ENCODE measurements around the gene LRRC55.

Gene LRRC55

DNA sequence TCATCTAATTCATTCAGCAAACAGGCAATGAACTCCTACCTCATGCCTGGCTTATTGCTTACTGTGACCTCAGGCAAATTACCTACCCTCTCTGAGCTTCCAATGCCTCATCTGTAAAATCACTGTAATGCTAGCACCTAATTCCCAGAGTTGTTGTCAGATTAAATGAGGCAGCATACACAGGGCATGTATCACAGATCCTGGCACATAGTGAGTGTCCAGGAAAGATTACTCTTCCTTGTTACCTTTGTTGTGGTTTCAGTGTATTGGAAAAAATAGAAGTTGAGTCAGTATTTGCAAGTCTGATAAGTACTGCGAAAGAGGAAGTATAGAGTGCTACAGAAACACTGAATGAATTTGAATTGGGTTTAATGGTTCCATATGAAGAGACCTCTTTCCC lies 26.4 kb upstream of the LRRC55 start:
- no peaks in the 10 kb centered on the region for H4K20me1 ChIP-seq (ENCODE audit: insufficient read depth, low read length)
- no peaks in the 10 kb centered on the region for H3K36me3 ChIP-seq (replicated peaks; ENCODE audit: insufficient read depth, low read length)
- TF ChIP-seq EZH2 (optimal IDR thresholded peaks at IDR 0.05; ENCODE audit: low read depth, low read length): no peak
- TF ChIP-seq EZH2phosphoT487 (IDR thresholded peaks at IDR 0.05; ENCODE audit: low read length): no peak
- TF ChIP-seq, protein P1, sequence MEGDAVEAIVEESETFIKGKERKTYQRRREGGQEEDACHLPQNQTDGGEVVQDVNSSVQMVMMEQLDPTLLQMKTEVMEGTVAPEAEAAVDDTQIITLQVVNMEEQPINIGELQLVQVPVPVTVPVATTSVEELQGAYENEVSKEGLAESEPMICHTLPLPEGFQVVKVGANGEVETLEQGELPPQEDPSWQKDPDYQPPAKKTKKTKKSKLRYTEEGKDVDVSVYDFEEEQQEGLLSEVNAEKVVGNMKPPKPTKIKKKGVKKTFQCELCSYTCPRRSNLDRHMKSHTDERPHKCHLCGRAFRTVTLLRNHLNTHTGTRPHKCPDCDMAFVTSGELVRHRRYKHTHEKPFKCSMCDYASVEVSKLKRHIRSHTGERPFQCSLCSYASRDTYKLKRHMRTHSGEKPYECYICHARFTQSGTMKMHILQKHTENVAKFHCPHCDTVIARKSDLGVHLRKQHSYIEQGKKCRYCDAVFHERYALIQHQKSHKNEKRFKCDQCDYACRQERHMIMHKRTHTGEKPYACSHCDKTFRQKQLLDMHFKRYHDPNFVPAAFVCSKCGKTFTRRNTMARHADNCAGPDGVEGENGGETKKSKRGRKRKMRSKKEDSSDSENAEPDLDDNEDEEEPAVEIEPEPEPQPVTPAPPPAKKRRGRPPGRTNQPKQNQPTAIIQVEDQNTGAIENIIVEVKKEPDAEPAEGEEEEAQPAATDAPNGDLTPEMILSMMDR (IDR thresholded peaks at IDR 0.05; ENCODE audit: low read length): no peak
- H2AFZ ChIP-seq (ENCODE audit: low read length): no peak overlapping the region
- no peaks in the 10 kb centered on the region for H3K4me1 ChIP-seq (ENCODE audit: low read length)
- H3K27me3 ChIP-seq (replicated peaks; ENCODE audit: insufficient read depth, low read length): no peaks in the 10 kb centered on the region
- DNase-seq: no peak
- H3F3A ChIP-seq (ENCODE audit: insufficient read depth, low read length): no peaks in the 10 kb centered on the region
- H3K4me3 ChIP-seq (ENCODE audit: low read length): no peak overlapping the region
- H3K79me2 ChIP-seq (ENCODE audit: low read length): no peaks in the 10 kb centered on the region
- no peak overlapping the region for H3K27ac ChIP-seq (ENCODE audit: low read length)
- no peak overlapping the region for H3K4me2 ChIP-seq (ENCODE audit: low read depth, low read length)
- H3K9me3 ChIP-seq (replicated peaks; ENCODE audit: insufficient read depth, low read length): no peaks in the 10 kb centered on the region
- H3K9me2 ChIP-seq (replicated peaks; ENCODE audit: insufficient read depth, low read length): no peaks in the 10 kb centered on the region
- no peak overlapping the region for H3K9ac ChIP-seq (ENCODE audit: low read length)

DNA sequence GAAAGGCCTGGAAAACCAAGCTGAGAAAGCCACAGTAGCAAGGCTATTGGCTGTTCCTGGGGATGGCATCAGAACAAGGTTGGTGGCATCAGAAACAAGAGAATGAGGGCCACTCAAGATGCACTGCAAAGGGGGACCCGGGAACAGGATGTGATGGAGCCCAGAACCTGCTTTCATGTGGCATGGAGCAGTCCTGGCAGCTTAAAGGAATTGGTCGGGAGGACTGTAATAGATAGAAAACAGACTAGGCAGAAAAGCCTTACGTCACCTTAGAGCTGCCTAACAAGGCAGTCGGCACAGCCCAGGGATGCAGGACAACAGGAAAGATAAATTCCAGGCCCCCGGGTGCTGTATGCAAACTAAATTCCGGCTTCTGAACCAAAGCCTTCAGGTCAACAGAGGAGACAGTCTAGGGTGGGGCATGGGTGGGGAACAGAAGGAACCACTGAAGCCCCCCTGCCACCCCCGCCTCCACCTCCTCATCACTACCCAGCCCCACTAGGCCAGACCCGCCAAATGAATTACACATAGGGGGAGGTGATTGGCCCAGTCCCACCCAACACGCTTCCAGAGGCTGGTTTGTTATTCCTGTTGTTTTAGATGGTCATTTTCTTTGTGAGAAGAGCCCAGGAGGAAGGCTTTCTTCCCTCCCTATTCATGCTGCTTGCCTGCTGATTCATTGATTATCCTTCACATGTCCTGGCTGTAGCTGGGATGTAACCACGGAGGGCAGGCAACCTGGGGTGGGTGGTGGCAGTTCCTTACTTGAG lies 25.7 kb upstream of the LRRC55 start:
- Histone ChIP-seq H3K9ac (ENCODE audit: low read length) (no peak overlapping the region), H3K4me3 (ENCODE audit: low read length) (no peak overlapping the region), H3F3A (ENCODE audit: insufficient read depth, low read length) (no peaks in the 10 kb centered on the region)

DNA sequence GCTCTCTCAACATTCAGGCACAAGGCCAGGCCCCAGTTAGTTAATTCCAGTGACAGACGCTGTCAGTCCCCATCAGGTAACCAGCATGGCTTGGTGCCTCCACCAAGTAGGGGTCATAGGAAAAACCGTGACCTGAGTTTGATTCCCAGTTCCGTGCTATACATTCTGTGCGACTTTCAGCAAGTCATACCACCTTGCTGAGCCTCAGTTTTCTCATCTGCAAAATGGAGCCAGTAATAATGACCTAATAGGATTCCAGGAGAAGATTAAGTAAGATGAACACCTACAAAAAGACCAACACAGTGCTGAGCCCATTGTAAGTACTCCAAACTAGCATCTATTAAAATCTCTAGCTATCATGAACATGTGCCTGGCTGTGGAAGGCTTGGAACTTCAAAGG lies 24.8 kb upstream of the LRRC55 start:
- no peak overlapping the region for H3K4me2 ChIP-seq (ENCODE audit: low read depth, low read length)
- no peaks in the 10 kb centered on the region for H3K9me3 ChIP-seq (replicated peaks; ENCODE audit: insufficient read depth, low read length)
- H3K27me3 ChIP-seq (replicated peaks; ENCODE audit: insufficient read depth, low read length): no peaks in the 10 kb centered on the region
- no peak overlapping the region for H2AFZ ChIP-seq (ENCODE audit: low read length)
- H3K79me2 ChIP-seq (ENCODE audit: low read length): no peaks in the 10 kb centered on the region
- DNase-seq: no peak
- H3K27ac ChIP-seq (ENCODE audit: low read length): no peak overlapping the region
- no peaks in the 10 kb centered on the region for H3K9me2 ChIP-seq (replicated peaks; ENCODE audit: insufficient read depth, low read length)
- no peaks in the 10 kb centered on the region for H3F3A ChIP-seq (ENCODE audit: insufficient read depth, low read length)
- TF ChIP-seq EZH2 (optimal IDR thresholded peaks at IDR 0.05; ENCODE audit: low read depth, low read length) (no peak), EZH2phosphoT487 (IDR thresholded peaks at IDR 0.05; ENCODE audit: low read length) (no peak)
- TF ChIP-seq, protein P1 (IDR thresholded peaks at IDR 0.05; ENCODE audit: low read length): no peak
- H3K9ac ChIP-seq (ENCODE audit: low read length): no peak overlapping the region
- no peaks in the 10 kb centered on the region for H3K4me1 ChIP-seq (ENCODE audit: low read length)
- H4K20me1 ChIP-seq (ENCODE audit: insufficient read depth, low read length): no peaks in the 10 kb centered on the region
- no peak overlapping the region for H3K4me3 ChIP-seq (ENCODE audit: low read length)
- no peaks in the 10 kb centered on the region for H3K36me3 ChIP-seq (replicated peaks; ENCODE audit: insufficient read depth, low read length)

More for the DNA sequence above, 25.7 kb upstream of the LRRC55 start:
- DNase-seq: no peak
- Histone ChIP-seq H3K9me3 (replicated peaks; ENCODE audit: insufficient read depth, low read length) (no peaks in the 10 kb centered on the region), H3K79me2 (ENCODE audit: low read length) (no peaks in the 10 kb centered on the region), H2AFZ (ENCODE audit: low read length) (no peak overlapping the region), H3K27me3 (replicated peaks; ENCODE audit: insufficient read depth, low read length) (no peaks in the 10 kb centered on the region), H3K4me2 (ENCODE audit: low read depth, low read length) (no peak overlapping the region), H3K27ac (ENCODE audit: low read length) (no peak overlapping the region), H3K36me3 (replicated peaks; ENCODE audit: insufficient read depth, low read length) (no peaks in the 10 kb centered on the region), H3K9me2 (replicated peaks; ENCODE audit: insufficient read depth, low read length) (no peaks in the 10 kb centered on the region), H4K20me1 (ENCODE audit: insufficient read depth, low read length) (no peaks in the 10 kb centered on the region), H3K4me1 (ENCODE audit: low read length) (no peaks in the 10 kb centered on the region)
- TF ChIP-seq EZH2 (optimal IDR thresholded peaks at IDR 0.05; ENCODE audit: low read depth, low read length) (no peak), EZH2phosphoT487 (IDR thresholded peaks at IDR 0.05; ENCODE audit: low read length) (no peak)
- TF ChIP-seq, protein P1 (IDR thresholded peaks at IDR 0.05; ENCODE audit: low read length): no peak

All from MM.1S (cell line).